Natural killer cell treated with Interleukin-12 subunit alpha and Interleukin-12 subunit beta and Interleukin-15 and Interleukin-18, amount 100 ng/mL, for 72 hours (primary cell): ENCODE data around the gene PTPRN2. TPM values are rescaled to one million over a fixed set of nuclear protein-coding genes. Genes with fewer than 3 reads are reported as not detected.
"Not testable (repeated sequence)": the region's sequence is repeated elsewhere in the genome, so short reads cannot be mapped to it uniquely, and the experiment has no call there.

Experiments used
- ATAC-seq, 2 donors: fragments of 150-1000 bp; cut with Tn5 transposase in 1 of 2; sonication (Bioruptor Pico), chemical (Tn5 transposase) in 1 of 2; 2 replicates each; pipeline ENCODE4 v1.10.0; 2021
- DNase-seq: peaks from one replicate; pipeline ENCODE4 v3.0.0; 2022; ENCODE audit warnings: low spot score
- H3K27ac Mint-ChIP-seq, 2 donors: 1 replicate in 1 of 2; 2 replicates in 1 of 2; pipeline ENCODE4 v1.8.0; 2022; ENCODE audit warnings: mixed read lengths in 2 of 2, mild to moderate bottlenecking in 1 of 2, moderate library complexity in 1 of 2
- H3K27me3 Mint-ChIP-seq, 2 donors: 1 replicate in 1 of 2; 2 replicates in 1 of 2; pipeline ENCODE4 v1.8.0; 2022; ENCODE audit warnings: mixed read lengths in 2 of 2
- H3K36me3 Mint-ChIP-seq: one replicate; pipeline ENCODE4 v1.8.0; 2022; ENCODE audit warnings: mixed read lengths
- H3K4me1 Mint-ChIP-seq, 2 donors: 1 replicate in 1 of 2; 2 replicates in 1 of 2; pipeline ENCODE4 v1.8.0; 2022; ENCODE audit warnings: low read depth in 2 of 2, mixed read lengths in 2 of 2, mild to moderate bottlenecking in 1 of 2
- H3K4me3 Mint-ChIP-seq: one replicate; pipeline ENCODE4 v1.8.0; 2022; ENCODE audit warnings: mixed read lengths
- H3K9me3 Mint-ChIP-seq: 2 replicates; pipeline ENCODE4 v1.8.0; 2022; ENCODE audit warnings: mixed read lengths
- total RNA-seq, 2 donors: library from RNA; stranded (reverse); gene quantifications; one replicate each; pipeline ENCODE4 v1.2.3, GENCODE V29; 2022

The PTPRN2 gene
- total RNA-seq, 2 donors from 2014 or later: 0.17 to 0.74 TPM

DNA sequence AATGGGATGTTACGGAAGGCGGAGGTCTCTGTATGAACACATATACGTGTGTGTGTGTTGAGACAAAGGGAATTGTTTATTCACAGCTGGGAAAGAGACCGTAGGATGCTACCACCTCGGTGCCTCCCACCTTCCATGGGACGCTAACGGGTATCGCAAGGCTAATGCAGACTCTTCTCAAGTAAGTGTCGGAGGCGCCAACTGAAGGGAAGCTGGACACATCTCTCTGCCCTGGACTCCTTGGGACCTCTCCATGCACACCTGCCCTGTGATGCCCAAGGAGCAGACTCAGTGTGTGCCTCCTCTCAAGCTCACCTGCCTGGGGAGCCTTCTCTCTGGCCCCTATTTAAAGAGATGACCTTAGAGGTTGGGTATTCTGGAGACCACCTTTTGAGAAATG, 1020.0 kb downstream of the PTPRN2 start:
- peaks cover 13 to 20% of the 10 kb centered on the region in 2 donors for H3K27me3 Mint-ChIP-seq
- H3K27ac Mint-ChIP-seq: peak overlapping the region in 1 of 2 donors; percentile 64
- ATAC-seq (no peak), DNase-seq (peak; percentile 13)
- H3K36me3 Mint-ChIP-seq: no peaks in the 10 kb centered on the region
- no peaks in the 10 kb centered on the region for H3K9me3 Mint-ChIP-seq
- no peak overlapping the region for H3K4me3 Mint-ChIP-seq
- peaks cover 11 to 19% of the 10 kb centered on the region in 2 donors for H3K4me1 Mint-ChIP-seq

DNA sequence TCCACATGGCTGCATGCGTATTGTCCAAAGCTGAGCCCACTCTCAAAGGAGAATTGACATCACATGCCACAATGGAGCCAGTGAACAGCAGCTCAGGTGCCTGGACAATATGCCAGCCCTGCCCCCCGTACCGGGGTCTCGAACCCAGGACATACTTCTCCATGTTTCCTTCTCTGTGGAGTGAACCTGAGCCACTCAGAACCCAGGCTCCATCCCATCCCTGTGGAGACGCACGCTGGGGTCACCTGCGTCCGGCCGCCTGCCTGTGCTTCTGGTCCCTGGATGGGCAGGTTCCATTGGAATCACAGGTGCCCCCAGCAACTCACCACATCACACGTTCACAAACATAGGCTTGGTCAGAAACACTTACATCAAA, 1021.0 kb downstream of the PTPRN2 start:
- Mint-ChIP-seq H3K36me3 (no peaks in the 10 kb centered on the region), H3K9me3 (no peaks in the 10 kb centered on the region), H3K4me1 (peaks cover 11 to 19% of the 10 kb centered on the region in 2 donors), H3K27ac (peak overlapping the region in 1 of 2 donors; percentile 63), H3K4me3 (no peak overlapping the region), H3K27me3 (peaks cover 6 to 9% of the 10 kb centered on the region in 2 donors)
- no peak for ATAC-seq
- DNase-seq: no peak

DNA sequence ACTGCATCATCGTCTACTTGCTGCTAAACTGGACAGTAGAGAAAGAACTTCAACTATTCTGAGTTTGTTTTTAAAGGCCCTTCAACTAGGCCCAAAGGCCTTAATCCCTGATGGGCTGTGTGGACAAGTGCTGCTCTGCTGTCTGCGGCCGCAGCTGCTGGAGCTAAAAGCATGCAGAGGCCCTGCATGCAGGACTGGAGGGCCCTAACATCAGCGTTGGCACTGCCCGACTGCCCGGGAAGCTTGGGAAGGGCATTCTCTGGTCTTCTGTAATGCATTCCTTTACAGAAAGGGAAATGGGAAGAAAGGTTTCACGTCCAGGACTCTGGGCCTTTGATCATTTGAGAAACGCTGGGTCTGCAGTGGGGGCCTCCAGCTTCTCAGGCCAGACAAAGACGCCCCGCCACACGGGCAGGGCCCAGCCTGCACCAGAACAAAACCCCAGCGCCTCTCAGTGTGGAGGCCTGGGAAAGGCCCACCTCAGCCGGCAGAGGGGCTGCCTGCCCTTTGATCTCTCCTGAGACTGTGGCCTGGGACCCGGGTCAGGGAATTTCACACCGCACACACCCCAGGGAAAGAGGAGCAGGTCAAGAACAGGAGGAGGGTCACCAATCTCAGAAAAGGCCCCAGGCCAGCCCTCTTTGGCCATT, 1021.5 kb downstream of the PTPRN2 start:
- DNase-seq (peak; percentile 12), ATAC-seq (no peak)
- peaks cover 11 to 19% of the 10 kb centered on the region in 2 donors for H3K4me1 Mint-ChIP-seq
- H3K27me3 Mint-ChIP-seq: peaks cover 5% of the 10 kb centered on the region in 2 donors
- H3K27ac Mint-ChIP-seq: no peak overlapping the region
- H3K4me3 Mint-ChIP-seq: no peak overlapping the region
- no peaks in the 10 kb centered on the region for H3K36me3 Mint-ChIP-seq
- H3K9me3 Mint-ChIP-seq: no peaks in the 10 kb centered on the region

DNA sequence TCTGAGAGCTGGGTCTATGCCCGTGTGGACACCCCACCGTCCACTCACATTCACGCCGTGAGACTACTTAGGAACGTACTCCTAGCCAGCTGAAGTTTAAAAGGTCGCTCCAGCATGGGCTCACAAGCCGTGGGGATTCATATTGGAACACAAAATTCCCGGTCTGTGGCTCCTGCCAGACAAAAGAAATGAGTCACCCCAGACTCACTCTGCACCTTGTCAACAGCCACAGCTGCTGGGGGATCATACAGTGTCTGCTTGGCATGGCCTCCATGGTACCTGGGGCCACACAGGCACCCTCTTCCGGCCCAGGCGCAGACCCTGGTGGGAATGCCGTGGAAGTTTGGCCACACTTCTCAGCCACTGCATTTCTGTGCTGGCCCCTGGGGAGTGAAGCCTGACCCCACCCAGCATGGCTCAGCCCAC, 1022.4 kb downstream of the PTPRN2 start:
- DNase-seq: peak; percentile 40
- Mint-ChIP-seq H3K4me3 (no peak overlapping the region), H3K9me3 (no peaks in the 10 kb centered on the region), H3K4me1 (peaks cover 11 to 15% of the 10 kb centered on the region in 2 donors), H3K36me3 (no peaks in the 10 kb centered on the region), H3K27ac (no peak overlapping the region), H3K27me3 (peaks cover 5% of the 10 kb centered on the region in 2 donors)
- no peak for ATAC-seq

DNA sequence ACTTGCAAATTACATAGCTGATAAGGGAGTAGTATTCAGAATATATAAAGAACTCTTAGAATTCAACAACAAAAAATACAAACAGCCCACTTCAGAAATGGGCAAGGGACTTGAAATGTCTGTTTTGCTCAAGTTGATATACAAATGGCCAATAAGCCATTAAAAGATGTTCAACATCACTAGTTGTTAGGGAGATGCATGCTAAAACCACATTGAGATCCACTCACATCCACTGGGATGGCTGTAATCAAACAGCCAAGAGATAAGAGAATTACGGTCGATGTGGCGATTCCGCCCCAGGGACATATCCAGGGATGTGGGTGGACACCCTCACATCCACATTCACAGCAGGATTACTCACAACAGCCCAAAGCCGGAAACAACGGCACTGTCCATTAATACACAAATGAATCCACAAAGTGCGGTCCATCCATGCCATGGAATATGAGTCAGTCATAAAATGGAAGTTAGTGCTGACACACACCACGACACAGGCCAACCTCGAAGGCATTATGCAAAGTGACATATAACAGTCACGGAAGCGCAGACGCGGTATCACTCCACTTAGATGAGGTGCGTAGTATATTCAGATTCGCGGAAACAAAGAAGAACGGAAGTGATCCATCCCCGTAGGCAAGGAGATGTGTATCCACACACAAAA, 1023.0 kb downstream of the PTPRN2 start:
- Mint-ChIP-seq H3K27me3 (peaks cover 5% of the 10 kb centered on the region in 2 donors), H3K4me3 (no peak overlapping the region), H3K27ac (no peak overlapping the region), H3K36me3 (no peaks in the 10 kb centered on the region), H3K9me3 (no peaks in the 10 kb centered on the region), H3K4me1 (peaks cover 11 to 15% of the 10 kb centered on the region in 2 donors)
- no peak for ATAC-seq
- peak; percentile 44 for DNase-seq

DNA sequence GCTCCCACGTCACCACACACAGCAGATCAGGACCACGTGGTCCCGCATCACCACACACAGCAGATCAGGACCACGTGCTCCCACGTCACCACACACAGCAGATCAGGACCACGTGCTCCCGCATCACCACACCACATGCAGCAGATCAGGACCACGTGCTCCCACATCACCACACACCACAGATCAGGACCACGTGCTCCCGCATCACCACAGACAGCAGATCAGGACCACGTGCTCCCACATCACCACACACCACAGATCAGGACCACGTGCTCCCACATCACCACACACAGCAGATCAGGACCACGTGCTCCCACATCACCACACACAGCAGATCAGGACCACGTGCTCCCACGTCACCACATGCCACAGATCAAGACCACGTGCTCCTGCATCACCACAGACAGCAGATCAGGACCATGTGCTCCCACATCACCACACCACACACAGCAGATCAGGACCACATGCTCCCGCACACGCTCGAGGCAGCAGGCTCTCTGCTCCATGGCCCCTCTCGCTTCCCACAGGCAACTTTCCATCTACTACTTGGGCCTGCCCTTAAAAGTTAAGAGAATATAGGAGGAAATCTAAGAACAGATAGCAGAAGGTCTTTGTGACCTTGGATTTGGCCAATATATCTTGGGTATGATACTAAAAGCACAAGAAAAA, 1024.0 kb downstream of the PTPRN2 start:
- not testable (repeated sequence) for H3K27ac Mint-ChIP-seq, H3K9me3 Mint-ChIP-seq, ATAC-seq, H3K27me3 Mint-ChIP-seq, H3K36me3 Mint-ChIP-seq, H3K4me1 Mint-ChIP-seq, H3K4me3 Mint-ChIP-seq
- peak; percentile 6 for DNase-seq

DNA sequence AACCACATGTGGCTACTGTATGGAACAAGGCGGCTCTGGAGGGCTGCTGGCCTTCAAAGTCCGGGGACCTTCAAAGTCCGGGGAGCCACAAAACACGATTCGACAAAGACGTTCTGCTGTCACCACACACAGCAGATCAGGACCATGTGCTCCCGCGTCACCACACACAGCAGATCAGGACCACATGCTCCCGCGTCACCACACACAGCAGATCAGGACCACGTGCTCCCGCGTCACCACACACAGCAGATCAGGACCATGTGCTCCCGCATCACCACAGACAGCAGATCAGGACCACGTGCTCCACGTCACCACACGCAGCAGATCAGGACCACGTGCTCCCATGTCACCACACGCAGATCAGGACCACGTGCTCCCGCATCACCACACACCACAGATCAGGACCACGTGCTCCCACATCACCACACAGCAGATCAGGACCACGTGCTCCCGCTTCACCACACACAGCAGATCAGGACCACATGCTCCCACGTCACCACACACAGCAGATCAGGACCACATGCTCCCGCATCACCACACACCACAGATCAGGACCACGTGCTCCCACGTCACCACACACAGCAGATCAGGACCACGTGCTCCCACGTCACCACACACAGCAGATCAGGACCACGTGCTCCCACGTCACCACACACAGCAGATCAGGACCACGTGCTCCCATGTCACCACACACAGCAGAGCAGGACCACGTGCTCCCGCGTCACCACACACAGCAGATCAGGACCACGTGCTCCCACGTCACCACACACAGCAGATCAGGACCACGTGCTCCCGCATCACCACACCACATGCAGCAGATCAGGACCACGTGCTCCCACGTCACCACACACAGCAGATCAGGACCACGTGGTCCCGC, 1024.9 kb downstream of the PTPRN2 start:
- H3K4me3 Mint-ChIP-seq: not testable (repeated sequence)

DNA sequence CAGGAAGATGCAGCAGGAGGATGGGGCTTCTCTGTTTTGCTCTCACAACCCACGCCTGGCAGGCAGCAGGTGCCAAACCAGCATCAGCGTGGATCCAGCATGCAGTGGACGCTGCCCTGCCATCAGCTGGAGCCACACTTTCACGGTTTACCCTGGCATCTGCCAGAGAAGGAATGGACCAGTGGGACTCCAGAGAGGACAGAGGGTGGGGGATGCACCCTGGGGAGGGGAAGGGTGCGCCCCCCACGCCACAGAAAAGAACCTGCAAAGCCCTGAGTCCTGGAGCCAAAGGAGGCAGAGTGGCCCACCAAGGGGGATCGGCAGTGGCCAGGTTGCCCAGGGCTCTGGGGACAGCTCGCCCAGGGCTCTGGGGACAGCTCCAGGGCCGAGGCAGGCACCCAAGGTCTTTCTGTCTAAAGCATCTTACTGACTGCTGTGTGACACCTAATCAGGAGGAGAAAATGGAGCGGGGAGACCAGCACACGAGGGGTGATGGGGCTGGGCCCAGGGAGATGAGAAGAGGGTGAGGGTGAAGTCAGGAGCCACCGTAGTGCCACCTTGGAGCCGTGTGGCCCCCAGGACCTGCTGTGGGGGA, 1025.7 kb downstream of the PTPRN2 start:
- Mint-ChIP-seq H3K27ac (no peak overlapping the region), H3K4me3 (no peak overlapping the region), H3K27me3 (peaks cover 0 to 2% of the 10 kb centered on the region in 2 donors), H3K36me3 (no peaks in the 10 kb centered on the region), H3K9me3 (no peaks in the 10 kb centered on the region), H3K4me1 (peaks cover 0 to 3% of the 10 kb centered on the region in 2 donors)
- no peak for ATAC-seq
- peak; percentile 25 for DNase-seq

More for the DNA sequence above, 1024.9 kb downstream of the PTPRN2 start:
- not testable (repeated sequence) for H3K4me1 Mint-ChIP-seq, H3K27me3 Mint-ChIP-seq, H3K36me3 Mint-ChIP-seq, H3K9me3 Mint-ChIP-seq, ATAC-seq, H3K27ac Mint-ChIP-seq
- peak; percentile 3 for DNase-seq

DNA sequence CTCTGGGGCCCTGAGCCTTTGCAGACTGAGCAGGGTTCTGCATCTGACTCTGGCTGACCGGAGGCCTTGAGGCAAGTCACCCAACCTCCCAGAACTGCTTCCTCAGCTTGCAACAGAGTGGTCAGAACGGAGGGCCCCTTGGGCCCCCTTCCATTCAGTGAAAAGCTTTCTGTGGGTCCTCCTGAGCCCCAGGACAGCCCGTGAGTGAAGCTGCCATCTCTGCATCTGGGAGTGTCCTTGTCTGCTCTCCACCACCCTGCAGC, 1026.2 kb downstream of the PTPRN2 start:
- Mint-ChIP-seq H3K9me3 (no peaks in the 10 kb centered on the region), H3K27me3 (no peaks in the 10 kb centered on the region), H3K4me1 (no peaks in the 10 kb centered on the region), H3K27ac (no peak overlapping the region), H3K36me3 (no peaks in the 10 kb centered on the region), H3K4me3 (no peak overlapping the region)
- ATAC-seq: no peak
- DNase-seq: peak; percentile 51

DNA sequence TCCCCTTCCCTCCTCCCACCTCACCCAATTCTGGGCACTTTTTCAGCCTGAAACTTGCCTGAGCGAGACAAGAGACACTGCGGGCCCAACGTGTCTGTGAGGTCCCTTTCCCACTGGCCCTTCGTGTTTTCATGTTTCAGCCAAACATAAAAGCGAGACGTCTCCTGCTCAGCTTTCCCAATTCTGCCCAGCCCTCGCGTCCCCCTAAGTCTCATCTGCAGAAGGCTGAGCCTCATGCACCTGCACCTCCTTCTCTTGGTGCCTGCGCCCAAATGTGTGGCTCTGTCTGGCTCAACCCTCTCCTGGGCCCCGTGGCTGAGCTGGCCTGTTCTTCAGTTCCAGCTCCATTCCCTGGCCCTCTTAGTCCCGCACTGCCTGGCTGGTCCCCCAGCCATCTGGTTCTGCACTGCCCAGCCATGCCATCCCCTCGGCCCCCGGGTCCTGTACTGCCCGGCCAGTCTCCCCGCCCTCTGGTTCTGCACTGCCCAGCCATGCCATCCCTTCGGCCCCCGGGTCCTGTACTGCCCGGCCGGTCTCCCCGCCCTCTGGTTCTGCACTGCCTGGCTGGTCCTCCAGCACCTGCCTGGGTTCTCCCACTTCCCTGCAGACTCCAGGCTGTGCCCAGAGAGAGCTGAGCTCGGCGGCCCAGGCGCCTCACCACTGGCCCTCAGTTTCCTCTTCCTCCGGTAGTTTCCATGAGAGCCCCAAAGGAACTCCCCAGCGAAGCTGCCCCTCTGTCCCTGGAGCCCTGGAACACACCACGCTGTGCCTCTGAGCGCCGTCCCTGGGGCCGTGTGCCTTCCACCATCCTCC, 1026.7 kb downstream of the PTPRN2 start:
- no peak overlapping the region for H3K4me3 Mint-ChIP-seq
- H3K27me3 Mint-ChIP-seq: no peaks in the 10 kb centered on the region
- ATAC-seq: no peak
- no peaks in the 10 kb centered on the region for H3K4me1 Mint-ChIP-seq
- no peaks in the 10 kb centered on the region for H3K9me3 Mint-ChIP-seq
- peak; percentile 40 for DNase-seq
- no peaks in the 10 kb centered on the region for H3K36me3 Mint-ChIP-seq
- no peak overlapping the region for H3K27ac Mint-ChIP-seq

DNA sequence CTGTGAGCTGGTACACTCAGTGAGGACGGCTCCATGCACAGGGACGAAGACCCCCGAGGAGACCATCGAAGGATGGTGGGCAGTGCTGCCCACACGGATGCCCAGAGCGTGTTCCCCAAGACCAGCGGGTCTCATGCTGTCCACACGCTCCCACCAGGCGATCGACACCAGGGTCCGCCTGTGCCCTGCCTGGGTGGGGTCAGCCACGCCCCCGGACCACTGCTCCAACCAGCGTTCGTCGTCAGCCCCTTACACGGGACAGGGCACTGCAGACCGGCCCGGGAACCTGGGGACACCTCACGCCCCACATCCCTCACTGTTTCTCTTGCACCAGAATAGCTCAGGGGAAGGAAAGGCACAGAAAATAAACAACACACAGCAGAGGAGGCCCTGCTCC, 1027.4 kb downstream of the PTPRN2 start:
- no peaks in the 10 kb centered on the region for H3K9me3 Mint-ChIP-seq
- ATAC-seq (no peak), DNase-seq (peak; percentile 58)
- no peaks in the 10 kb centered on the region for H3K36me3 Mint-ChIP-seq
- H3K4me3 Mint-ChIP-seq: no peak overlapping the region
- H3K27me3 Mint-ChIP-seq: no peaks in the 10 kb centered on the region
- H3K4me1 Mint-ChIP-seq: no peaks in the 10 kb centered on the region
- H3K27ac Mint-ChIP-seq: no peak overlapping the region

DNA sequence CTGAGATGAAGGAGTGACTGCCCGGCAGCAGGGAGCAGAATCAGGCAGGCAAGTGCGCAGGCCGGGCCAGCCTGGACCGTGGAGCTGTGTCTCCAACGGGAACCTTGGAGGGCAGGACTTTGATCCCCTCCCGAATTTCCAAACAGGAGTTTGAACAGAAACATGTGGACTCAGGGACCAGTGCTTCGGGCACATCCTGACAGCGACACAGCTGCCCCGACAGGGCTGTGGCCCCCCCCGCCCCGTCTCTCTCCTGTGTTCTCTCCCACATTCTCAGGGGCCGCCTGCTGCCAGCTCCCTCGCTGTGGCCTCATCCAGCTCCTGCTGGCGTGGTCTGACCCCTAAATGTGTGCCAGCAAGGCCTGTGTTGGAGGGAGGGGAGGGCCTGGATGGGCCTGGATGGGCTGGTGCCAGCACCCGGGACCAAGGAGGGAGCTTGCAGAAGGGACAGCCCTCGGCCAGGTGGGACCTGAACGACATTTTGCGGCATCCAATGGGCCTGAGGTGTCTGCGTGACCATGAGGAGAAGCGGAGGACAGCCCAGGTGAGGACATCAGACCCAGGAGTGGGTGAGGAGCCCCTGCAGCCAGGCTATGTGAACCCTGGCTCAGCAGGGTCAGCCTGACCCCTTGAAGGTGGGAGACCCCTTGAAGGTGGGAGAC, 1027.9 kb downstream of the PTPRN2 start:
- Mint-ChIP-seq H3K36me3 (no peaks in the 10 kb centered on the region), H3K27ac (no peak overlapping the region), H3K9me3 (no peaks in the 10 kb centered on the region), H3K27me3 (no peaks in the 10 kb centered on the region), H3K4me3 (no peak overlapping the region), H3K4me1 (no peaks in the 10 kb centered on the region)
- ATAC-seq (no peak), DNase-seq (peak; percentile 42)
